HCEC 1CT (cell line): Measurements from ENCODE around the gene MPZL3.

Experiments used
- DNase-seq: peaks from one replicate; pipeline ENCODE4 v3.0.0-alpha.2; 2017

The MPZL3 gene

GRCh38 chr11:118230088-118230487 is 22.1 kb downstream of the MPZL3 start:
- no peak for DNase-seq

GRCh38 chr11:118229274-118229847 is 22.8 kb downstream of the MPZL3 start:
- DNase-seq = no peak

- DNase-seq = no peak
These were observed 24.0 kb downstream of the MPZL3 start for GRCh38 chr11:118227865-118228785.

- no peak for DNase-seq
These were observed 25.4 kb downstream of the MPZL3 start for GRCh38 chr11:118226781-118227180.

GRCh38 chr11:118226296-118226695 is 25.9 kb downstream of the MPZL3 start:
- DNase-seq = peak; percentile 5

GRCh38 chr11:118224511-118225188 is 27.5 kb downstream of the MPZL3 start, which contains the start of gene JAML:
Gene JAML, minus strand, starts transcription at chr11:118225011. Its CDS starts 10,145 bp downstream, at chr11:118214866.
- no peak for DNase-seq

GRCh38 chr11:118223992-118224391 is 28.2 kb downstream of the MPZL3 start:
- no peak for DNase-seq

- no peak for DNase-seq
These were observed 28.6 kb downstream of the MPZL3 start for GRCh38 chr11:118223570-118223969.

- no peak for DNase-seq
These were observed 29.7 kb downstream of the MPZL3 start for GRCh38 chr11:118222437-118222836.

GRCh38 chr11:118221419-118221818 is 30.7 kb downstream of the MPZL3 start:
- no peak for DNase-seq

- DNase-seq = no peak
These were observed 32.4 kb downstream of the MPZL3 start for GRCh38 chr11:118219732-118220131.

- DNase-seq = no peak
These were observed 32.9 kb downstream of the MPZL3 start for GRCh38 chr11:118219244-118219643.

GRCh38 chr11:118217575-118217974 is 34.6 kb downstream of the MPZL3 start:
- no peak for DNase-seq

GRCh38 chr11:118216621-118217481 is 35.3 kb downstream of the MPZL3 start:
- DNase-seq = no peak

GRCh38 chr11:118215765-118216164 is 36.4 kb downstream of the MPZL3 start:
- no peak for DNase-seq

- no peak for DNase-seq
These were observed 36.9 kb downstream of the MPZL3 start for GRCh38 chr11:118215262-118215661.

GRCh38 chr11:118214210-118214914 is 37.8 kb downstream of the MPZL3 start:
- DNase-seq = no peak

- DNase-seq = no peak
These were observed 38.4 kb downstream of the MPZL3 start for GRCh38 chr11:118213781-118214180.

- DNase-seq = no peak
These were observed 39.0 kb downstream of the MPZL3 start for GRCh38 chr11:118213201-118213600.

GRCh38 chr11:118212781-118213191 is 39.4 kb downstream of the MPZL3 start:
- DNase-seq = no peak

- no peak for DNase-seq
These were observed 39.9 kb downstream of the MPZL3 start for GRCh38 chr11:118212131-118212725.

- DNase-seq = no peak
These were observed 41.2 kb downstream of the MPZL3 start for GRCh38 chr11:118211006-118211405.
